ENCODE data around the gene KRTAP10-3.

DNA sequence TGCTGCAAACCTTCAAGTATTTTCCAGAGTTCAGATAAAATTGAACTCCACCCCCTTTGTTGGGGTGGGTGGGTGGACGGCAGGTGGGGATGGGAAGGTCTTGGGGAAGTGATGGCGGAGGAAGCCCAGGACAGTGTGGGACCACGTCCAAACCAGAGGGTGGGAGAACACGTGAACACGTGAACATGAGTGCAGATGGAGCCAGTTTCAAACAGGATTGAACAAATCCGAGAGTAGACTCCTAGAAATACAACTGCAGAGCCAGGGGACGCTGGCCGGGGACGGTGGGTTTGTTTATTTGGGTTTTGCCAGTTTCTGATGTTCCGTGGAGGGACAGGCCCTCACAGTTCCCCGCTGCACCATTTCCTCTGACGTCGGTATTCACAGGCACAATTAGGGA lies 10.2 kb downstream of the KRTAP10-3 start:
- TF ChIP-seq, protein P1, sequence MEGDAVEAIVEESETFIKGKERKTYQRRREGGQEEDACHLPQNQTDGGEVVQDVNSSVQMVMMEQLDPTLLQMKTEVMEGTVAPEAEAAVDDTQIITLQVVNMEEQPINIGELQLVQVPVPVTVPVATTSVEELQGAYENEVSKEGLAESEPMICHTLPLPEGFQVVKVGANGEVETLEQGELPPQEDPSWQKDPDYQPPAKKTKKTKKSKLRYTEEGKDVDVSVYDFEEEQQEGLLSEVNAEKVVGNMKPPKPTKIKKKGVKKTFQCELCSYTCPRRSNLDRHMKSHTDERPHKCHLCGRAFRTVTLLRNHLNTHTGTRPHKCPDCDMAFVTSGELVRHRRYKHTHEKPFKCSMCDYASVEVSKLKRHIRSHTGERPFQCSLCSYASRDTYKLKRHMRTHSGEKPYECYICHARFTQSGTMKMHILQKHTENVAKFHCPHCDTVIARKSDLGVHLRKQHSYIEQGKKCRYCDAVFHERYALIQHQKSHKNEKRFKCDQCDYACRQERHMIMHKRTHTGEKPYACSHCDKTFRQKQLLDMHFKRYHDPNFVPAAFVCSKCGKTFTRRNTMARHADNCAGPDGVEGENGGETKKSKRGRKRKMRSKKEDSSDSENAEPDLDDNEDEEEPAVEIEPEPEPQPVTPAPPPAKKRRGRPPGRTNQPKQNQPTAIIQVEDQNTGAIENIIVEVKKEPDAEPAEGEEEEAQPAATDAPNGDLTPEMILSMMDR (conservative IDR thresholded peaks at IDR 0.05; ENCODE audit: low read depth, low read length): no peak
- TF ChIP-seq EZH2 (IDR thresholded peaks at IDR 0.05; ENCODE audit: borderline replicate concordance, low read depth, low read length, poor library complexity, severe bottlenecking): no peak

Measured in A673 (cell line).